Measurements from ENCODE around the gene ITPR3. TPM values are rescaled to one million over a fixed set of nuclear protein-coding genes. Genes with fewer than 3 reads are reported as not detected.

The ITPR3 gene
- polyA plus RNA-seq, 1 donor (not counting 4 experiments of a cell fraction or from before 2014, with no cell fraction given) = 43.3 TPM

GRCh38 chr6:33718713-33719112, 97.6 kb downstream of the ITPR3 start:
- Histone ChIP-seq H3K9me1 (ENCODE audit: control insufficient read depth, extremely low read depth, insufficient read depth, low read length) (no peaks in the 10 kb centered on the region), H2AFZ (ENCODE audit: control insufficient read depth, low read length) (no peak overlapping the region), H3K9ac (ENCODE audit: control insufficient read depth, extremely low read depth, insufficient read depth, low read length) (no peak overlapping the region), H3K9me3 (ENCODE audit: control insufficient read depth, low read depth, low read length) (no peaks in the 10 kb centered on the region), H3K27ac (ENCODE audit: control insufficient read depth, insufficient read depth, low read length) (no peak overlapping the region), H3K36me3 (ENCODE audit: control insufficient read depth in 2 of 2, extremely low read depth in 1 of 2, insufficient read depth in 2 of 2, low read length in 2 of 2) (no peaks in the 10 kb centered on the region), H3K27me3 (ENCODE audit: control insufficient read depth, extremely low read depth, insufficient read depth, low read length) (peaks cover 1% of the 10 kb centered on the region), H3K4me3 (ENCODE audit: control insufficient read depth in 2 of 3, extremely low read depth in 1 of 3, insufficient read depth in 2 of 3, low read depth in 1 of 3, low read length in 3 of 3) (no peak overlapping the region), H3K4me1 (ENCODE audit: control insufficient read depth, extremely low read depth, insufficient read depth, low read length) (peaks cover 35% of the 10 kb centered on the region), H3K4me2 (ENCODE audit: control insufficient read depth, extremely low read depth, insufficient read depth, low read depth, low read length) (peak overlapping the region; percentile 54), H4K20me1 (ENCODE audit: control insufficient read depth, extremely low read depth, insufficient read depth, low read length) (no peaks in the 10 kb centered on the region), H3K79me2 (ENCODE audit: control insufficient read depth, insufficient read depth, low read length) (no peaks in the 10 kb centered on the region)
- DNase-seq (ENCODE audit: low read depth, low spot score) = no peak
- dilution Hi-C loops (cut with MboI; ENCODE audit: extremely low pct_ligation_motif_present, low sequenced_read_pairs) = no loop called here
- FAIRE-seq = no peak
- TF ChIP-seq CTCF (optimal IDR thresholded peaks at IDR 0.05 in 1 of 3, IDR thresholded peaks at IDR 0.05 in 1 of 3, conservative IDR thresholded peaks at IDR 0.05 in 1 of 3; ENCODE audit: extremely low read depth in 1 of 3, insufficient read depth in 2 of 3, low read length in 3 of 3) = no peak
- TF ChIP-seq EZH2 (IDR thresholded peaks at IDR 0.05; ENCODE audit: low read length) = no peak

- dilution Hi-C loops (cut with MboI; ENCODE audit: extremely low pct_ligation_motif_present, low sequenced_read_pairs) = no loop called here
- H3K79me2 ChIP-seq (ENCODE audit: control insufficient read depth, insufficient read depth, low read length) = no peaks in the 10 kb centered on the region
- H3K4me3 ChIP-seq (ENCODE audit: control insufficient read depth in 2 of 3, extremely low read depth in 1 of 3, insufficient read depth in 2 of 3, low read depth in 1 of 3, low read length in 3 of 3) = no peak overlapping the region
- no peak overlapping the region for H3K4me2 ChIP-seq (ENCODE audit: control insufficient read depth, extremely low read depth, insufficient read depth, low read depth, low read length)
- H3K36me3 ChIP-seq (ENCODE audit: control insufficient read depth in 2 of 2, extremely low read depth in 1 of 2, insufficient read depth in 2 of 2, low read length in 2 of 2) = no peaks in the 10 kb centered on the region
- no peak overlapping the region for H3K27ac ChIP-seq (ENCODE audit: control insufficient read depth, insufficient read depth, low read length)
- H3K9me3 ChIP-seq (ENCODE audit: control insufficient read depth, low read depth, low read length) = no peaks in the 10 kb centered on the region
- no peaks in the 10 kb centered on the region for H4K20me1 ChIP-seq (ENCODE audit: control insufficient read depth, extremely low read depth, insufficient read depth, low read length)
- no peak for FAIRE-seq
- no peak for DNase-seq (ENCODE audit: low read depth, low spot score)
- TF ChIP-seq EZH2 (IDR thresholded peaks at IDR 0.05; ENCODE audit: low read length) = no peak
- TF ChIP-seq CTCF (optimal IDR thresholded peaks at IDR 0.05 in 1 of 3, IDR thresholded peaks at IDR 0.05 in 1 of 3, conservative IDR thresholded peaks at IDR 0.05 in 1 of 3; ENCODE audit: extremely low read depth in 1 of 3, insufficient read depth in 2 of 3, low read length in 3 of 3) = no peak
- H3K27me3 ChIP-seq (ENCODE audit: control insufficient read depth, extremely low read depth, insufficient read depth, low read length) = peaks cover 4% of the 10 kb centered on the region
- no peak overlapping the region for H2AFZ ChIP-seq (ENCODE audit: control insufficient read depth, low read length)
- no peak overlapping the region for H3K9ac ChIP-seq (ENCODE audit: control insufficient read depth, extremely low read depth, insufficient read depth, low read length)
- H3K9me1 ChIP-seq (ENCODE audit: control insufficient read depth, extremely low read depth, insufficient read depth, low read length) = no peaks in the 10 kb centered on the region
- H3K4me1 ChIP-seq (ENCODE audit: control insufficient read depth, extremely low read depth, insufficient read depth, low read length) = peaks cover 35% of the 10 kb centered on the region
These were observed 98.3 kb downstream of the ITPR3 start for GRCh38 chr6:33719326-33719987.

Measured in keratinocyte (primary cell).